Measurements from ENCODE around the gene TNFAIP8L3.

The TNFAIP8L3 gene

GRCh38 chr15:51025454-51025846 is 69.3 kb downstream of the TNFAIP8L3 start:
- Histone ChIP-seq H3K4me3 (ENCODE audit: low read length, poor library complexity, severe bottlenecking) (no peak overlapping the region), H3K9me3 (ENCODE audit: insufficient read depth, low read depth, low read length) (no peaks in the 10 kb centered on the region), H3K36me3 (ENCODE audit: insufficient read depth, low read length) (no peaks in the 10 kb centered on the region), H3K9ac (ENCODE audit: low read depth, low read length, poor library complexity, severe bottlenecking) (no peak overlapping the region), H3F3A (ENCODE audit: low read depth) (no peaks in the 10 kb centered on the region), H4K20me1 (ENCODE audit: insufficient read depth, low read length, poor library complexity, severe bottlenecking) (no peaks in the 10 kb centered on the region), H3K4me2 (ENCODE audit: low read depth, low read length, poor library complexity, severe bottlenecking) (no peak overlapping the region), H3K4me1 (ENCODE audit: insufficient read depth, low read length, poor library complexity, severe bottlenecking) (no peaks in the 10 kb centered on the region), H3K27me3 (ENCODE audit: insufficient read depth, low read length, poor library complexity, severe bottlenecking) (no peaks in the 10 kb centered on the region), H3K9me2 (replicated peaks; ENCODE audit: low read depth, low read length) (no peaks in the 10 kb centered on the region), H2AFZ (ENCODE audit: low read length) (no peak overlapping the region), H3K79me2 (ENCODE audit: insufficient read depth, low read length) (no peaks in the 10 kb centered on the region)
- TF ChIP-seq EZH2phosphoT487 (IDR thresholded peaks at IDR 0.05; ENCODE audit: borderline replicate concordance) (no peak), CTCF (conservative IDR thresholded peaks at IDR 0.05; ENCODE audit: low read length) (no peak)

GRCh38 chr15:51024735-51025453 is 69.8 kb downstream of the TNFAIP8L3 start:
- H3F3A ChIP-seq (ENCODE audit: low read depth) = no peaks in the 10 kb centered on the region
- no peaks in the 10 kb centered on the region for H4K20me1 ChIP-seq (ENCODE audit: insufficient read depth, low read length, poor library complexity, severe bottlenecking)
- no peak overlapping the region for H3K9ac ChIP-seq (ENCODE audit: low read depth, low read length, poor library complexity, severe bottlenecking)
- H3K79me2 ChIP-seq (ENCODE audit: insufficient read depth, low read length) = no peaks in the 10 kb centered on the region
- no peaks in the 10 kb centered on the region for H3K36me3 ChIP-seq (ENCODE audit: insufficient read depth, low read length)
- H3K4me2 ChIP-seq (ENCODE audit: low read depth, low read length, poor library complexity, severe bottlenecking) = no peak overlapping the region
- H3K4me3 ChIP-seq (ENCODE audit: low read length, poor library complexity, severe bottlenecking) = no peak overlapping the region
- TF ChIP-seq CTCF (conservative IDR thresholded peaks at IDR 0.05; ENCODE audit: low read length) (no peak), EZH2phosphoT487 (IDR thresholded peaks at IDR 0.05; ENCODE audit: borderline replicate concordance) (no peak)
- H3K9me3 ChIP-seq (ENCODE audit: insufficient read depth, low read depth, low read length) = no peaks in the 10 kb centered on the region
- no peaks in the 10 kb centered on the region for H3K9me2 ChIP-seq (replicated peaks; ENCODE audit: low read depth, low read length)
- H3K27me3 ChIP-seq (ENCODE audit: insufficient read depth, low read length, poor library complexity, severe bottlenecking) = no peaks in the 10 kb centered on the region
- no peak overlapping the region for H2AFZ ChIP-seq (ENCODE audit: low read length)
- H3K4me1 ChIP-seq (ENCODE audit: insufficient read depth, low read length, poor library complexity, severe bottlenecking) = no peaks in the 10 kb centered on the region

GRCh38 chr15:51023499-51023898 is 71.2 kb downstream of the TNFAIP8L3 start:
- H3K4me1 ChIP-seq (ENCODE audit: insufficient read depth, low read length, poor library complexity, severe bottlenecking) = no peaks in the 10 kb centered on the region
- no peaks in the 10 kb centered on the region for H3K27me3 ChIP-seq (ENCODE audit: insufficient read depth, low read length, poor library complexity, severe bottlenecking)
- H4K20me1 ChIP-seq (ENCODE audit: insufficient read depth, low read length, poor library complexity, severe bottlenecking) = no peaks in the 10 kb centered on the region

More at GRCh38 chr15:51023499-51023898, 71.2 kb downstream of the TNFAIP8L3 start:
- Histone ChIP-seq H3K9me2 (replicated peaks; ENCODE audit: low read depth, low read length) (no peaks in the 10 kb centered on the region), H3K4me2 (ENCODE audit: low read depth, low read length, poor library complexity, severe bottlenecking) (no peak overlapping the region), H3K79me2 (ENCODE audit: insufficient read depth, low read length) (no peaks in the 10 kb centered on the region), H3K9ac (ENCODE audit: low read depth, low read length, poor library complexity, severe bottlenecking) (no peak overlapping the region), H3K9me3 (ENCODE audit: insufficient read depth, low read depth, low read length) (no peaks in the 10 kb centered on the region), H3K36me3 (ENCODE audit: insufficient read depth, low read length) (no peaks in the 10 kb centered on the region), H2AFZ (ENCODE audit: low read length) (no peak overlapping the region), H3K4me3 (ENCODE audit: low read length, poor library complexity, severe bottlenecking) (no peak overlapping the region), H3F3A (ENCODE audit: low read depth) (no peaks in the 10 kb centered on the region)
- TF ChIP-seq CTCF (conservative IDR thresholded peaks at IDR 0.05; ENCODE audit: low read length) = no peak
- TF ChIP-seq EZH2phosphoT487 (IDR thresholded peaks at IDR 0.05; ENCODE audit: borderline replicate concordance) = no peak

Measured in Loucy (cell line).